IMR-90 (cell line): Measurements from ENCODE around the gene TSPEAR. TPM values are rescaled to one million over a fixed set of nuclear protein-coding genes. Genes with fewer than 3 reads are reported as not detected.

Experiments
- ATAC-seq: fragments of 200-7000 bp; cut with Tn5 transposase; 2 replicates; pipeline ENCODE4 v1.9.1; 2020; ENCODE audit warnings: low read depth, mild to moderate bottlenecking, moderate library complexity
- BruUV-seq: library from RNA; stranded (reverse); fragments of 400-500 nt; replicated peaks from 2 replicates; lab custom pipeline; 2021; lab: Mats Ljungman, UMichigan
- CTCF ChIA-PET: fragments of 300-600 bp; formaldehyde crosslinking; extraction: SDS; loops from one replicate; lab custom pipeline; 2021; ENCODE audit warnings: antibody characterized with exemption; lab: Yijun Ruan, JAX
- POLR2A ChIA-PET: fragments of 300-600 bp; sonication (Branson Sonifier 250); formaldehyde crosslinking; loops from one replicate; lab custom pipeline; 2022; ENCODE audit warnings: antibody characterized with exemption; ENCODE audit not compliant: unreplicated experiment; lab: Charles Lee
- DNase-seq: peaks from one replicate; pipeline ENCODE4 v3.0.0; 2013
- H2AFZ ChIP-seq: replicated peaks from 2 replicates; pipeline ENCODE3; 2013; ENCODE audit warnings: low read length, mild to moderate bottlenecking; ENCODE audit not compliant: poor library complexity
- H2AK5ac ChIP-seq: 2 replicates; pipeline ENCODE4 v1.6.1; 2013; ENCODE audit warnings: low read depth, low read length, inconsistent platforms
- H2AK9ac ChIP-seq: replicated peaks from 2 replicates; pipeline ENCODE3; 2013; ENCODE audit warnings: mild to moderate bottlenecking, low read depth, low read length, moderate library complexity; ENCODE audit not compliant: poor library complexity
- H2BK120ac ChIP-seq: 2 replicates; pipeline ENCODE4 v1.6.1; 2013; ENCODE audit warnings: low read depth, low read length, inconsistent platforms
- H2BK15ac ChIP-seq: 3 replicates; pipeline ENCODE4 v1.6.1; 2013; ENCODE audit warnings: low read depth, low read length, inconsistent platforms
- H2BK20ac ChIP-seq: 2 replicates; pipeline ENCODE4 v1.6.1; 2013; ENCODE audit warnings: low read depth, mild to moderate bottlenecking, inconsistent platforms, low read length, moderate library complexity
- H2BK5ac ChIP-seq: 2 replicates; pipeline ENCODE4 v1.6.1; 2013; ENCODE audit warnings: mild to moderate bottlenecking, low read depth, low read length, inconsistent platforms; ENCODE audit not compliant: poor library complexity, severe bottlenecking
- H3K14ac ChIP-seq: replicated peaks from 2 replicates; pipeline ENCODE4 v1.6.1; 2013; ENCODE audit warnings: low read depth, low read length, inconsistent platforms
- H3K18ac ChIP-seq: 2 replicates; pipeline ENCODE4 v1.6.1; 2013; ENCODE audit warnings: low read depth, low read length, control low read depth
- H3K23ac ChIP-seq: 2 replicates; pipeline ENCODE4 v1.6.1; 2013; ENCODE audit warnings: low read depth, low read length, inconsistent platforms
- H3K27ac ChIP-seq: 2 replicates; pipeline ENCODE4 v1.5.1; 2013; ENCODE audit warnings: mild to moderate bottlenecking, control low read depth, low read length; ENCODE audit not compliant: insufficient read depth
- H3K27me3 ChIP-seq: 2 replicates; pipeline ENCODE4 v1.6.1; 2013; ENCODE audit warnings: low read length; ENCODE audit not compliant: control insufficient read depth, insufficient read depth
- H3K36me3 ChIP-seq: 2 replicates; pipeline ENCODE4 v1.6.1; 2013; ENCODE audit warnings: low read length, mixed read lengths; ENCODE audit not compliant: control insufficient read depth, insufficient read depth
- H3K4ac ChIP-seq: 2 replicates; pipeline ENCODE4 v1.6.1; 2013; ENCODE audit warnings: low read depth, low read length, inconsistent platforms
- H3K4me1 ChIP-seq: 2 replicates; pipeline ENCODE4 v1.6.1; 2013; ENCODE audit warnings: low read length, mixed read lengths; ENCODE audit not compliant: control insufficient read depth, insufficient read depth
- H3K4me2 ChIP-seq: 2 replicates; pipeline ENCODE4 v1.6.1; 2013; ENCODE audit warnings: low read depth, mild to moderate bottlenecking, control low read depth, low read length, moderate library complexity
- H3K4me3 ChIP-seq: 2 replicates; pipeline ENCODE4 v1.5.1; 2013; ENCODE audit warnings: low read depth, mild to moderate bottlenecking, control low read depth, low read length, moderate library complexity; ENCODE audit not compliant: insufficient read depth
- H3K56ac ChIP-seq: 2 replicates; pipeline ENCODE4 v1.6.1; 2013; ENCODE audit warnings: low read length, inconsistent platforms; ENCODE audit not compliant: insufficient read depth; ENCODE audit errors: extremely low read depth
- H3K79me1 ChIP-seq, 2 experiments: 2 replicates each; pipeline ENCODE4 v1.6.1; 2013; ENCODE audit warnings: low read length in 2 of 2, inconsistent platforms in 1 of 2, low read depth in 1 of 2
- H3K9ac ChIP-seq: 2 replicates; pipeline ENCODE4 v1.6.1; 2013; ENCODE audit warnings: low read depth, low read length, control low read depth
- H3K9me1 ChIP-seq: 2 replicates; pipeline ENCODE4 v1.6.1; 2013; ENCODE audit warnings: low read length, inconsistent platforms; ENCODE audit not compliant: insufficient read depth
- H3K9me3 ChIP-seq: 2 replicates; pipeline ENCODE4 v1.6.1; 2013; ENCODE audit warnings: low read length; ENCODE audit not compliant: control insufficient read depth, insufficient read depth
- H4K20me1 ChIP-seq: 2 replicates; pipeline ENCODE4 v1.6.1; 2013; ENCODE audit warnings: low read length, inconsistent platforms; ENCODE audit not compliant: insufficient read depth
- H4K5ac ChIP-seq: 2 replicates; pipeline ENCODE4 v1.6.1; 2013; ENCODE audit warnings: mild to moderate bottlenecking, low read depth, low read length, control low read depth
- H4K8ac ChIP-seq, 2 experiments: 2 replicates each; pipeline ENCODE4 v1.6.1; 2013; ENCODE audit warnings: low read depth in 2 of 2, low read length in 2 of 2, control low read depth in 1 of 2, inconsistent platforms in 1 of 2
- H4K91ac ChIP-seq: 2 replicates; pipeline ENCODE4 v1.6.1; 2013; ENCODE audit warnings: low read depth, low read length, inconsistent platforms; ENCODE audit not compliant: insufficient read depth
- BHLHE40 ChIP-seq: fragments of 150-350 bp; IDR thresholded peaks from 2 replicates; pipeline ENCODE4 v1.6.1; 2016; ENCODE audit warnings: mild to moderate bottlenecking, low read depth, low read length
- CEBPB ChIP-seq: IDR thresholded peaks from 2 replicates; pipeline ENCODE4 v1.6.1; 2012; ENCODE audit warnings: low read depth, low read length, improper control_type of control experiment
- CHD1 ChIP-seq: IDR thresholded peaks from 2 replicates; pipeline ENCODE4 v1.6.1; 2012; ENCODE audit warnings: low read depth, low read length, improper control_type of control experiment
- CTCF ChIP-seq: conservative IDR thresholded peaks from 2 replicates; pipeline ENCODE4 v1.5.1; 2012; ENCODE audit warnings: mild to moderate bottlenecking, low read depth, low read length, improper control_type of control experiment
- FOS ChIP-seq: fragments of 150-350 bp; IDR thresholded peaks from 2 replicates; pipeline ENCODE4 v1.6.1; 2016; ENCODE audit warnings: low read depth, low read length
- MAFK ChIP-seq: IDR thresholded peaks from 2 replicates; pipeline ENCODE4 v1.6.1; 2012; ENCODE audit warnings: low read depth, low read length, improper control_type of control experiment
- MAZ ChIP-seq: IDR thresholded peaks from 2 replicates; pipeline ENCODE4 v1.6.1; 2012; ENCODE audit warnings: low read depth, mild to moderate bottlenecking, low read length, improper control_type of control experiment, moderate library complexity, borderline replicate concordance
- MXI1 ChIP-seq: IDR thresholded peaks from 2 replicates; pipeline ENCODE4 v1.6.1; 2012; ENCODE audit warnings: low read depth, mild to moderate bottlenecking, low read length, moderate library complexity, borderline replicate concordance
- NFE2L2 ChIP-seq: fragments of 150-350 bp; IDR thresholded peaks from 2 replicates; pipeline ENCODE4 v1.6.1; 2016; ENCODE audit warnings: low read depth, mild to moderate bottlenecking, low read length
- POLR2A ChIP-seq: IDR thresholded peaks from 2 replicates; pipeline ENCODE4 v1.6.1; 2012; ENCODE audit warnings: mild to moderate bottlenecking, low read depth, low read length
- RAD21 ChIP-seq: IDR thresholded peaks from 2 replicates; pipeline ENCODE4 v1.6.1; 2012; ENCODE audit warnings: low read length, improper control_type of control experiment
- RFX5 ChIP-seq: IDR thresholded peaks from 2 replicates; pipeline ENCODE4 v1.8.0; 2012; ENCODE audit warnings: low read depth, mild to moderate bottlenecking, low read length, moderate library complexity
- SMC3 ChIP-seq: fragments of 150-350 bp; IDR thresholded peaks from 2 replicates; pipeline ENCODE4 v1.6.1; 2016; ENCODE audit warnings: low read depth, mild to moderate bottlenecking, antibody characterized with exemption, low read length, moderate library complexity
- USF2 ChIP-seq: fragments of 150-350 bp; IDR thresholded peaks from 2 replicates; pipeline ENCODE4 v1.6.1; 2017; ENCODE audit warnings: mild to moderate bottlenecking, antibody characterized with exemption, low read length, low read depth
- whole genome bisulfite sequencing, 2 experiments: methylation state at CpG; one replicate each; pipeline versions ENCODE4 v1.1.5 to v1.1.7; 2013; ENCODE audit warnings: missing lambda C conversion rate in 2 of 2; ENCODE audit not compliant: insufficient read length in 1 of 2; ENCODE audit errors: extremely low coverage in 2 of 2; 5-methylcytosine and 5-hydroxymethylcytosine counted together
- dilution Hi-C: fragments of 300-500 bp; cut with HindIII; formaldehyde crosslinking; loops from one replicate; pipeline ENCODE4 v1.14.3; 2018; ENCODE audit warnings: low sequenced_read_pairs; ENCODE audit not compliant: unreplicated experiment
- in situ Hi-C: fragments of 300-500 bp; cut with MboI; formaldehyde crosslinking; loops from 3 replicates; pipeline ENCODE4 v1.14.3; 2019; ENCODE audit warnings: low sequenced_read_pairs, inconsistent platforms, mixed read lengths
- intact Hi-C: fragments of 100-400 bp; cut with micrococcal nuclease; formaldehyde crosslinking; loops from 2 replicates; pipeline ENCODE4 v1.10.0; 2022
- polyA plus RNA-seq, 3 experiments: library from polyadenylated mRNA; depleted of rRNA; stranded (reverse); fragments of >200 nt; gene quantifications; 2 replicates each; pipeline ENCODE4 v1.2.3, GENCODE V29; 2012; ENCODE audit warnings: low replicate concordance in 1 of 3
- total RNA-seq: library from RNA; depleted of rRNA; stranded (reverse); fragments of >200 nt; gene quantifications from 2 replicates; pipeline ENCODE4 v1.2.3, GENCODE V29; 2012
- TF ChIP-seq, protein P1 (sequence below): fragments of 150-350 bp; IDR thresholded peaks from 2 replicates; pipeline ENCODE4 v1.6.1; 2016; ENCODE audit warnings: low read depth, mild to moderate bottlenecking, low read length, moderate library complexity, borderline replicate concordance

Gene TSPEAR
- total and polyA plus RNA-seq, 2 of the 4 experiments (the other 2 are of a cell fraction), result not detected

DNA sequence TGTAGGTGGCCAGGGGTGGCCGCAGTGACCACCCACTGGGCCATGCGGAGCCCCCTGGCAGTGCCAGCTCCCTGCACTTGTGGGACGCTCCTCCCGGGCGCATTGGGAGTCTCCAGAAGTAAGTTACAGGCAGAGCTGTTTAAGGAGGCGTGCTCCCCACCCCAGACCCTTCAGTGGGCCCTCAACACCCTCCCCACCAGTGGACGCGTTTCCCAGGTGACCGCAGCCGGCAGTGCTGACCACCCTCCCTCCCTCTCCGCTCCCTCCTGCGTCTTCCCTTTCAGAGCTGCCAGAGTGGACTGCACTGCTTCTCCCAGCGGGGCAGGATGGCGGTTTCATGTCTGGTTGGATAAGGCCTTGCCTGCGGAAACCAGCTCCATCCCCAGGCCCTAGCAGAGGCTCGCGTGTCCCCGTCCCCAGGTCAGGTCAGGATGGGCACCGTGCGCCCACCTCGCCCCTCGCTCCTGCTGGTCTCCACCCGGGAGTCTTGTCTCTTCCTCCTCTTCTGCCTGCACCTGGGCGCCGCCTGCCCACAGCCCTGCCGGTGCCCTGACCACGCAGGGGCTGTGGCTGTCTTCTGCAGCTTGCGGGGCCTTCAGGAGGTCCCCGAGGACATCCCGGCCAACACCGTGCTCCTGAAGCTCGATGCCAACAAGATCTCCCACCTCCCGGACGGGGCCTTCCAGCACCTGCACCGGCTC lies 255.0 kb downstream of the TSPEAR start:
- intact Hi-C loops (no loop called here), in situ Hi-C loops (no loop called here), dilution Hi-C loops (no loop called here)
- WGBS, 2 experiments, result 77% methylated on average over 19 of the region's 35 CpGs; no CpG with 5 or more reads in 1 of the 2 experiments
- H3K4me3 ChIP-seq, result no peak overlapping the region
- POLR2A ChIA-PET, result no interaction called here
- no peaks in the 10 kb centered on the region for H3K4me1 ChIP-seq
- H3K36me3 ChIP-seq, result no peaks in the 10 kb centered on the region
- H3K14ac ChIP-seq, result no peak overlapping the region
- H3K4me2 ChIP-seq, result no peak overlapping the region; the same call in 1 of the 2 replicates
- DNase-seq, result no peak
- no peak overlapping the region for H2BK120ac ChIP-seq
- no peak overlapping the region for H3K56ac ChIP-seq
- peaks cover 1% of the 10 kb centered on the region; the same call in 1 of the 2 replicates for H3K27me3 ChIP-seq
- H3K9me1 ChIP-seq, result no peaks in the 10 kb centered on the region
- H3K23ac ChIP-seq, result no peak overlapping the region
- H2BK20ac ChIP-seq, result no peak overlapping the region
- H2BK15ac ChIP-seq, result no peak overlapping the region
- no peak overlapping the region for H4K5ac ChIP-seq
- H2AK9ac ChIP-seq, result no peak overlapping the region
- H2AK5ac ChIP-seq, result no peak overlapping the region
- H3K9ac ChIP-seq, result no peak overlapping the region
- ATAC-seq, result no peak
- no peak overlapping the region for H3K4ac ChIP-seq
- H3K27ac ChIP-seq, result no peak overlapping the region
- no peak overlapping the region for H3K18ac ChIP-seq
- H3K79me1 ChIP-seq, result no peaks in the 10 kb centered on the region
- H2BK5ac ChIP-seq, result no peak overlapping the region
- no TSS peak for BruUV-seq
- CTCF ChIA-PET, result no interaction called here
- TF ChIP-seq MXI1, result no peak
- TF ChIP-seq MAFK, result no peak
- no peak for TF ChIP-seq USF2
- TF ChIP-seq NFE2L2, result no peak
- no peak for TF ChIP-seq FOS
- no peak for TF ChIP-seq RFX5
- TF ChIP-seq, protein P1, sequence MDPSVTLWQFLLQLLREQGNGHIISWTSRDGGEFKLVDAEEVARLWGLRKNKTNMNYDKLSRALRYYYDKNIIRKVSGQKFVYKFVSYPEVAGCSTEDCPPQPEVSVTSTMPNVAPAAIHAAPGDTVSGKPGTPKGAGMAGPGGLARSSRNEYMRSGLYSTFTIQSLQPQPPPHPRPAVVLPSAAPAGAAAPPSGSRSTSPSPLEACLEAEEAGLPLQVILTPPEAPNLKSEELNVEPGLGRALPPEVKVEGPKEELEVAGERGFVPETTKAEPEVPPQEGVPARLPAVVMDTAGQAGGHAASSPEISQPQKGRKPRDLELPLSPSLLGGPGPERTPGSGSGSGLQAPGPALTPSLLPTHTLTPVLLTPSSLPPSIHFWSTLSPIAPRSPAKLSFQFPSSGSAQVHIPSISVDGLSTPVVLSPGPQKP, result no peak
- TF ChIP-seq CHD1, result no peak
- TF ChIP-seq RAD21, result no peak
- no peak for TF ChIP-seq BHLHE40
- no peak for TF ChIP-seq SMC3
- no peak for TF ChIP-seq MAZ
- TF ChIP-seq CEBPB, result no peak
- no peak for TF ChIP-seq POLR2A
- no peak for TF ChIP-seq CTCF
- H4K8ac ChIP-seq, result no peak overlapping the region
- no peak overlapping the region for H4K91ac ChIP-seq
- no peaks in the 10 kb centered on the region for H4K20me1 ChIP-seq
- H3K9me3 ChIP-seq, result no peaks in the 10 kb centered on the region
- H2AFZ ChIP-seq, result no peak overlapping the region
